Cerebellar cortex (tissue), 1 donor: ENCODE results near the gene ADCY5.

Source experiments
- DNase-seq: peaks from one replicate; pipeline ENCODE4 v3.0.0-alpha.2; 2015; ENCODE audit warnings: low spot score

The ADCY5 gene

DNA sequence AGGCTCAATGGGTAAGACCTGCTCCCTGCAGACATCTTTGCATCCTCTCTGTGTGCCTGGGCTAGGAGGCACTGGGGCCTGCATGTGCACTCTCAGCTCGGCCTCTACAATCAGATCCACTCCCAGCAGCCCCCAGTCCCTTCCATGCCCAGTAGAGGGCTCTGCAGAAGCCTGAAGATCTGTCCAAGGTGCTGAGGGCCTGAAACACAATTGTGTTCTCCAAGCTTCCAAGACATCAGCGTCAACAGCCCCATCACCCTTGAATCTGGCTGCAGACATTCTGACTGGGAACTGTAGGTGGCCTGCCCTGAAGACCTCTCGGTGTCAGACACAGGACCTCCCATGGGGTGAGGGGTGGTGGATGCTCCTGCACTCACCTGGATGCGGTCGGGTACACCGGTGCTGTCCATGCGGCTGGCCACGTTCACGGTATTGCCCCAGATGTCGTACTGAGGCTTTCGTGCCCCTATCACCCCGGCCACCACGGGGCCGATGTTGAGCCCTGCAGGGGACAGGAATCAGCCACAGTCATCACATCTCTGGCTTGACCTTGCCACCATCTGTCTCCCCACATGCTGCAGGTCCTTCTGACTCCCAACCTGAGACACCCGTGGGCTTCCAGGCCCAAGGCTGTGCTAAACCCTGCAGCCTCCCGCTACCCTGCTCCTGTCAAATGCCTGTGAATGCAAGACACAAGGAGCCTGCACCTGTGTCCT is 162.4 kb downstream of the ADCY5 start:
- DNase-seq, result peak; percentile 51

DNA sequence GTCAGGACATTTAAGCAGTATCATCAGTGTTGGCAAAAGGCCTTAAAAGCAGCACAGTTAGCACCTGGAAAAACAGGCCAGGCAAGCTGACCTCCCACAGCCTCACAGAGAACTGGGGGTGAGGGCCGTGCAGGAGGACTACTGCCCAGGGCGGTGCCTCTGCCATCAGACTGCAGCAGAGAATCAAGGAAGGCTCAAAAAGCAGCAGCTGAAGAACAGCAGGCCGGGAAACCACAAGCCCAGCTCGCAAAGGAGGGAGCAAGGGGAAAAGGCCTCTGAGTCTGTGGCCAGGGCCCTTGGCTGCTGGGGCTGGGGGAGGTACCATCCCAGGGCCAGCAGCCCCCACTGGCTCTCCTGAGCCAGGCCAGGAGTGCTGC is 163.0 kb downstream of the ADCY5 start:
- DNase-seq, result no peak

DNA sequence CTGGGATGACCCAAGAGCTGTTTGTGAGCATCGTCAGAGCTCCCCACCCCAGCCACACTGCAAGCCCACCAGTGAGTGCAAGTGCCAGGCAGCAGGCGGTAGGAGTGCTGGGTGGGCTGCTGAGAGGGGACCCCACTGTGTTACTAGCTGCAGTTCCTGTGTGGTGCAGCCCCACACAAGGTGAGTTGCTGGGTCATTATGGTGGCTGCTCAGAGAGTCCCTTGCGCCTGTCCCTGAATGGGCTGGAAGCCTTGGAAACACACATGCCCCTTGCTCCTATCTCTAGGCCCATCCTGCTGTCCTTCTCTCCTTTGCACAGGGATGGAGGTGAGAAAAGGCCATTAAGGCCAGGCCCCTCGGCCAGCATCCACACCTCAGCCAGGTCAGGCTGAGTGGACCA is 163.4 kb downstream of the ADCY5 start:
- no peak for DNase-seq

DNA sequence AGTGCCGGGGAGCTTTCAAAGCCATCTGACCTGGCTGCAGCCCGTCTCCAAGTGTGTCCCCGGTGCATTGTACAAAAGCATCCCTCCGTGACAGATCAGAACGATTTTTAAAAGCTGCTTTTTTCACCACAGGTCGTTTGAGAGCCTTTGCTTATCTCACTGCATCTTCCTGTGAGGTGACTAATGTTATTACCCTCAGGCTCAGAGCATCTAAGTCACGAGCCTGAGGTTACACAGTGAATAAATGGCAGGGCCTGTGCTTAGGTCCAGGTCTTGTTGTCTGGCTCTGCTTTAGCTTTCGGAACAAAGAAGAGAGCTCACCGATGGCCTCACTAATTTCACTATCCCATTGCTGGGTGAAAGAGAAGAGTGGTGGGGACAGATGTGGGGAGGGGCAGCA is 163.8 kb downstream of the ADCY5 start:
- no peak for DNase-seq

DNA sequence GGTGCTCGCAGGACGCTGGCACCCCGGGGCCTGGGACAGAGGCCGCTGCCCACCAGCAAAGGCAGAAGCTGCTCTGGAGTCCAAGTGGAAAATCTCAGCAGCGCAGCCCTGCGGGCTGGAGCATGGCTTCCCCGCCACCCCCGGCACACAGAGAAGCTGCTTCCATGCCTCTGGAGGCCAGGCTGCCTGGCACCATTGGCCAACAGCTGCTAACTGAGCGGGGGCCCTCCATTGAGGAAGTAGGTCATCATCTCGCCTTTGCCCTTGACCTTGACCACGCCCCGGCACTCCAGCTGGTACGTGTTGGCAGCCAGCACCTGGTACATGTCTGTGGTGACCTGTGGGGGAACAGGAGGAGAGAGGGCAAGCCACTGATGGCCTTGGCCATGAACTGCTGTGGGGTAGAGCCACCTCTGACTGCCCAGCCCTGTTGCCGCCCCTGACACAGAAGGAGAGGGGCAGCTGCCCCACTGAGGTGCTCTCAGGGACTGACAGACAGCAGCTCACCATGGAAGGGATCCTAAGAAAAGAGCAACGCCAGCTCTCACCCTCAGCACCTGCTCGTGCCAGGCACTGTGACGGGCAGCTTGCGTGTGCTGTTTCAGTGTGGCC is 164.4 kb downstream of the ADCY5 start:
- DNase-seq, result no peak

DNA sequence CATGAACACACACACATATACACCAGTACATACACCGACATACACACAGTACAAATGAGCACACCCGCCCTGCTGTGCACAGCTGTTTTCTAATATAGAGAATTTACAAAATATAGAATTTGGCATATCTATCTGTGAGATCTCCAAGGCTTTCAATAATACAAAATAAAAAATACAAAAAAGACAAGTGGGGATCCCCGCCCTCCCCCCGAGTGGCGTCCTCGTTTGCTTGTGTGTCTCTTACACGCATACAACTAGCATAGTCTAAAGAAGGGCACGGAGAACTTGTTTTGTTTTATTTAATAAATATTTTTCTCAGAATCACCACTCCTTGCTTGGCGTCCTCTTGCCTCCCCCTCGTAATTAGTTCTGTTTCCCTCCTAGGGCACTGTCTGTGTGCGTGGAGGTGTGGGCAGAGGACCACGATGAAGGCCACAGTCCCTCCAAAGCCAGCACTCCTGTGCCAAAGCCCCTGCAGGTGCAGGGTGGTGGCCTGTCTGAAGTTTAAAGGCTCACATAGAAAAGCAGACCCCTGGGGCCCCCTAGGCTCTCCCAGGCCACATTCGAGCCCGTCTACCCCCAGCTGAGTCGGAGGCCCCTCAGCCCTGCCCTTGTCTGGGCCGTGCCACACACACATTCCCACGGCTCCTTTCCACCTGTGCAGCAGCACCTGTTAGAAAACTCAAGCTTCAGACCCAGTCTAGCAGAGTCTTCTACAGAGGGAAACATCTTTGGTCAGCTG is 165.1 kb downstream of the ADCY5 start:
- DNase-seq, result no peak

DNA sequence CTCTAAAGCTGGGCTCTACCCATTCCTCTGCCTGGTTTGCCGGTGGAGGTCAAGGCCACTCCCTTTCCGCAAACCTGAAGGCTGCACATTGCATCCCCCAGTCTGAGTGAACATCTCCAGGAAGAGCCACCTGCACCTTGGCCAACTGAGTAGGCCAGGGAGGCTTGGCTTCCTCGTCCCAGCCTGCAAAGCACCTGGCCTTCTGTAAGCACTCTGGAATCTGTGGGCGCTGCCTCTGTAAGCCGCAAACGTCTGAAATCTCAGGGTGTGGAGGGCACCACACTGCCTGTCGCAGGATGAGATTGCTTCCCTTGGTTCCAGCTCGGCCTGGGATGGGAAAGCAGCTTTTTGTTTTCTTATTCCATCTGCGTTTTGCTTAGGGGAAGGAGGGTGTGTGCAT is 165.8 kb downstream of the ADCY5 start:
- no peak for DNase-seq

DNA sequence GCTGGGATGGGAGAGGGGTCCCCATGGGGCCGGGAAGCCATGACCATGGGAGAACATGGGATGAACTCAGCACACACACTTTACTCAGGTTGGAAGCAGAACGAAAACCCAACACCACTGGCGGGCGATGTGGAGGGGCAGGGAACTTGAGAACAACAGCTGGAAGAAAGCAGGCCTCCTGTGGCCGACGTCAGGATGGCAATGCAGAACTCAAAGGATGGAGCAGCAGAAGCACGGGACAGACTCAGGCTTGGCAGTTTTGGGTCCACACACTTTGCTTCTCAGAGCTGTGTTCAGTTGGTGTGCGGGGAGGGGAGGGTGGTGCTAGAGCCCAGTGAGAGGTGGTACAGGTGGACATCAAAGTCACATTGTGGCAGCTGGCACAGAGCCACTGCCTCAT is 166.4 kb downstream of the ADCY5 start:
- DNase-seq, result no peak

DNA sequence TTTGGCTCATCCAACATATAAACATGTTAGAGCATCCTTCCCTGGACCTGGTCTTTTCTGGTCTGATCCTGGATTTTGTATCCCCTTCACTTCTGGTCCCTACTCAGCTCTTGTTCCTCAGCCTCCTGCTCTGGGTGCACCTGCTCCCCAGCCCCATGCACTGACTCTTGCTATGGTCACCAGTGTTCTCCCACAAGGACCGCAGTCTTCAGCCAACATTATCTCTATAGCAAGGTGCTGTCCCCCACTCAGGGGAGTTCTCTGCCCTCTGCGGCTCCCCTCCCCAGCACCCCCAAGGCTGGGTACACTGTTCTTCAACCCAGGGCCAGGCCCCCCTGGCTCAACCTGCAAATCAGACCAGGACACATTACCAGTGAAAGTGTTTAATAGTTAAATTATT is 167.0 kb downstream of the ADCY5 start:
- no peak for DNase-seq

DNA sequence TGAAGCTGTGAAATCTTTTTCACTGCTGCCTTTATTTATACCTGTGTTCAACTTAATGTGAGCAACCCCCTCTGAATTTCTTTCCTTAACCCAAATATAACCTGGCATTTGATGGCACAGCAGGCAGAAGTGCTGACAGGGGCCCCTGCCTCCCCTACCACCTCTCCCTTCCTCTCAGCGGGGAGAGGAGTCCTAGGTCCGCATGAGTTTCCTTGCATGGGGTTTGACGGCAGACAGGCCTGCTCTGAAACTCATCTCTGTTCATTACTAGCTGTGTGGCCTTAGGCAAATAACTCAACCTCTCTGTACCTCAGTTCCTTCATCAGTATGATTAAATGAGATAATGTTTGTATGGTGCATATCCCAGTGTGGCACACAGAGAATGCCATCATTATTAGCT is 167.5 kb downstream of the ADCY5 start:
- no peak for DNase-seq

DNA sequence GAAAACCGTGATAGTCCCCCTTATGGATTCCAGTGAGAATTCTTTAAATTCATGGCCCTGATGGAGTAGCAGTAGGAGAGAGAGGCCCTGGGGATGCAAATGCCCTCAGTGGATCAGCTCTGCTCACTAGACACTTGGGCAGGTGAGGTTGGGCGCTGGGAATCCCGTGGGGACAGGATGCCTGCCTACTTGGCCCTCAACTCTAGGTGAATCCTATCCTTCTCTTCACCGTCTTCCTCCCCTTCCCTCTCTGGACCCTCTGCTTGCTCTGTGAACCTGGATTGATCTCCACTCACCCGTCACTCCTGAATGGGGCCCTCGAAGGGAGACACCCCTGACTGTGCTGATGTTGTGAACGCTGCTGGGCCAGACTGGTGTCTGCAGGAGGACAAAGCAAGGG is 169.8 kb downstream of the ADCY5 start:
- DNase-seq, result no peak

DNA sequence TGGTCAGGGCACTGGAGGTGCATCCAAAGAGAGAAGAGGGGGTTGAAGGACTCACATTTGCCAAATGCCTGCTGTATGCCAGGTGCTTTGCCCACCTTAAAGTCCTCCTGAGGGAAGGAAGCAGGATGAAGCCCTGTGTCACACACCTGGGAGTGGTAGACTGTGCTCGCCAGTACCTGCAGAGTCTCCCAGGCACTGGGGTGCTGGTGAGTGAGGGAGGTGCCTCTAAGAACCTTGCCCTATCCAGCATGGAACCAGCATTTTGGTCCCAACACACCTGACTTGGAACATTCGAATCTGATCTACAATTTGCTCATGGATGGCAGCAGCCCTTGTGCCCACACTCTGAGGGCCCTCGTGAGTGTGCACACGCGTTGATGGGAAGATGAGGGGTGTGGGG is 170.4 kb downstream of the ADCY5 start:
- no peak for DNase-seq

DNA sequence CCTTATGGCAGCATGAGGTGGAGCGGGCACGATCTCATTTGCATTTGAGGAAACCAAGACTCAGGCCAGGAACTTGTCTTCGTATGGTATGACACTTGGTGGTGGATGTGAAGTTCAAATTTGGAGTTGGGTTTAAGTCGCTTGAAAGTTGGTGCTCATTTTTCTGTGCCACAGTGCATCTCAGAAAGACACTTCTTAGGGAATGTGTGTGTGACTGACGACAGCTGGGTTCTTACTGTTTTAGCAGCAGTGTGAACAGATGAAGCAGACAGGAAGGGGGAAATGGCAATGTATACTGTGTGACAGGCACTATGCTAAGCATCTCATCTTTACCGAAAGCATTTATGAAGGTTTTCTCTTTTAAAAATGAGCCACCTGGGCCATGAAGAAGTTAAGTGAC is 171.8 kb downstream of the ADCY5 start:
- DNase-seq, result no peak

DNA sequence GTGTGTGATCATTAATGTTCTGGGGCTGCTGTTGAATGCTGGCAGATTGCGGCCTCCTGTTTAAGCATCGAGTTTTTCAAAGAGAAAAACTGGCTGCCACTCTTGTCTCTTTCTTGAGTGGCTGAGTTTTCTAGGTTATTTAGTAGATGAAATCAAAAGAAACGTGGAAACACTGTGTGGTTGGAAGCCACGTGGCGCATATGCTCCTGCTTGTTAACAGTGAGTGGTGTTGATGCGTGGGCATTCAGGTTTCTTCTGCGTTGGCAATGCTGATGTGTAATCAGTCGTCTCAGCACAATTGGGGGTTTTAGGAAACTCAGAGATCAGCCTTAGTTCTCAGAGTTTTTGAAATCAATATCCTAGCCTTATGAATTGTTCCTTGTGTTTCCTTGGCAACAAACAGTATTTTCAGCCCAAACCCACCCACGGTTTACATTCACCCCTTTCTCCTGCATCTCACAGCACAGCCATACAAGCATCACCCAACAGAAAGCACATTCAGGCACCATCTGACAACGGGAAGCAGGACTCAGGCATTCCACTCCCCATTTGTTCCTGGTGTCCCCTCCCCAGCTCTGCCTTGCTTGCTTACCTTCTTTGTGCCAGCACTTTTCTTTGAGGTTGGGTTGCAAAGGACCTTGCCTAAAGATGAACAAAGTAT is 172.4 kb downstream of the ADCY5 start:
- no peak for DNase-seq

DNA sequence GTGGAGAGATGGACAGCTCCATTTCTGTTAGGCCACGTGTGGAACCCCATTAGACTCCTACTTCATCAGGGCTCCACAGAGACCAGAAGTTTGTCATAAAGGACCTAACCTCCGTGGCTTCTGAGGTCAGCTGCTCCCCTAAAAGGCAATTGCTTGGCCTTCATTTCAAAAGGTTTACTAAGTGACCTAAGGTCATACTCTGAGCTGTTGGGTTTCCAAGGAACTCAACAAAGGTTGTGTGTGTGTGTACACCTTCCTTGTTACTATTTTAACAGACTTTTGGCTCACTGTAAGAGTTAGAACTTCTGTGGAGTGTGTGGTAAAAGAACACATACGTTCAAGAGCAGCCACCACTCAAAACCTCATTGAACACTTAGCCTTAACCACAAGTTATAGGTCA is 173.2 kb downstream of the ADCY5 start:
- no peak for DNase-seq

DNA sequence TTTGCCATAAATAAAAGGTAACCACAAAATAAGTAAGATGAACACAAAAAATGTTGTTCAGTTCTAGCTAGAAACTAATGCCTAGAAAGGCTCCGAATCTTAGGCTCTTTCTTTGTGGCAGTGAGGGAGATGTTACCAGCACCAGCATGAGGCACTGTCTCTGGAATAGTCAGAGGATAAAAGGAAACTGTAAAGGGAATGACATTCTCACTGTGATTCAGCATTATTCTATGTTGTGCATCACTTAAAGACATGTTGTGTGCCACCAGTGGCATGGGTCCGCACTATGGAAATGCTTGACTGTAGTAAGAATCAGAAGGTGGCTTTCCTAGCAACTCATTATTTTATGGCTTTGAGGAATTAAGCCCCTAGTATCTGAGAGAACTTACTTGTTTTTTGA is 176.3 kb downstream of the ADCY5 start:
- no peak for DNase-seq

DNA sequence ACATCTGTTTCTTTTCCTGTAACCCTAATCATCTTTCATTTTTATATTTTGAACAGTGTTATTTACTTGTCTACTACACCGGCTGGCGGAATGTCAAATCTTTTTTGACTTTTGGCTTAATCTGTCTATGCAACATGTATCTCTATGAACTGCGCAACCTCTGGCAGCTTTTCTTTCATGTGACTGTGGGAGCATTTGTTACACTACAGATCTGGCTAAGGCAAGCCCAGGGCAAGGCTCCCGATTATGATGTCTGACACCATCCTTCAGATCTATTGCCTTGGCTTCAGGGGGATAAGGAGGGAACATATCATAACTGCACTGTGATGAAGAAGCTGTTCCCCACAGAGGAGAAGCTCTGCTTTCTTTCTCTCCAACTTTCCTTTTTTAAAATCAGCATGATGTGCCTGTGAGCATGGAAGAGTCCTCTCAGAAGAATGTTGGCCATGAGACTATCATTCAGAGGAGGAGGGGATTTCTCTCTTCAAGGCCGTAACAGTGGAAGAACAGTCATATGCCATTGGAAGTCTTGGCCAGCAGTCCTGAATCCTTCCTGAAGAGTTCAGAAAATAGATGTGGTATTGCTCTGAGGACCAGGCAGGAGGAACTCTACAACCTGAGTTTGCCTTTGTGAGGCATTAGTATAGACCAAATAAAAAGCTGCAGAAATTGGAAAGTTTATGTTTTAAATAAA is 177.3 kb downstream of the ADCY5 start:
- no peak for DNase-seq

DNA sequence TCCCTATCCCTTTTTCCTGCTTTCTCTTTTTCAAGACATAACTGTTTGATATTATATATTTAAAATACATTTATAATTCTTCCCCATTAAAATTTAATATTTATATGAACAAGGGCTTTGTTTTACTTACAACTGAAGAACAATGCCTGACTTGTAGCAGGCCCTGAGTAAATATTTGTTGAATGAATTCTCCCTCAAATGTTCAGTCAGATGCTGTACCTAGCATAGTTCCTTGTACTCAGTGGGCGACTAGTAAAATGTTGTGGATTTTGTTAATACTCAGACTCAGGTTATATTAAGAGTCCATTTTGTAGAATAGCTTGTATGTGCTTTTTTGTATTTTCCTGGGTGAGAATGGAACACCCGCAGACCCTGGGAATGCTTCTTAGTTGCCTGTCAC is 178.1 kb downstream of the ADCY5 start:
- no peak for DNase-seq

DNA sequence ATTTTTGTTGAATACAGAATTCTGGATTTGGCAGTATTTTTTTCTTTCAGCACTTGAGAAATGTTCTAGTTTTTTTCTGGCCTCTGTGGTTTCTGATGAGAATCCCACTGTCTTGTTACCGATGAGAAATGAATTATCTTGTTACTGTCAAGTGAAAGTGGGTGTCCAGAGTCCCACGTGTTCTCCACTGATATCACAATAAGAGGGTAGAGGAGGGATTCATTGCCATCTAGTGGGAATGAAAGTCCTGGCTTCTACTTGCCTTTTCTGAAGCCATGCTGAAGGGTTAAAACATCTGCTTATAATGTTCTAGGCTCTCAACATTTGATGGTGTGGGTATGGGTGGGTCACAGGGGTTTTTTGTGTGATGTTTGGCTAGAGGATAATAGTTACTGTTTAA is 181.1 kb downstream of the ADCY5 start:
- no peak for DNase-seq

DNA sequence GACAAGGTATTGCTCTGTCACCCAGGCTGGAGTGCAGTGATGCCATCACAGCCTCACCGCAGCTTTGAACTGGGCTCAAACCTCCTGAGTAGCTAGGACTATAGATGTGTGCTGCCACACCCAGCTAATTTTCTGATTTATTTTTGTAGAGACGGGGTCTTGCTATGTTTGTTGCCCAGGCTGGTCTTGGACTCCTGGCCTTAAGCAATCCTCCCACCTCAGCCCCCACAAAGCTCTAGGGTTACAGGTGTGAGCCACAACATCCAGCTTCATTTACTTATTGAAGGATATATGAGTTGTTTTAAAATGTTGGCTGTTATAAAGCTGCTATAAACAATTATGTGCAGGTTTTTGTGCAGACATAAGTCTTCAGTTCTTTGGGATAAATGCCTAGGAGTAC is 184.9 kb downstream of the ADCY5 start:
- DNase-seq, result no peak

DNA sequence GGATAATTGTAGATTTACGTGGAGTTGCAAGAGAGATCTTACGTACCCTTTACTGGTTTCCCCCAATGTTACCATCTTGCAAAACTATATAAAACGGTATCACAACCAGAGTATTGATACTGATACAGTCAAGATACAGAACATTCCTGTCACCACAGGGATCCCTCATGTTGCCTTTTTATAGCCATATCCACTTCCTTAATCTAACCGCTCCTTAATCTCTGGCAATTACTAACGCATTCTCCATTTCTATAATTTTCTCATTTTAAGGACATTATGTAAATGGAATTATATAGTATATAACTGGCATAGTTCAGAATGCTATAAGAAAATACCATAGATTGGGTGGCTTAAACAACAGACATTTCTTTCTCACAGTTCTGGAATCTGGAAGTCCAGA is 186.0 kb downstream of the ADCY5 start:
- DNase-seq, result no peak

DNA sequence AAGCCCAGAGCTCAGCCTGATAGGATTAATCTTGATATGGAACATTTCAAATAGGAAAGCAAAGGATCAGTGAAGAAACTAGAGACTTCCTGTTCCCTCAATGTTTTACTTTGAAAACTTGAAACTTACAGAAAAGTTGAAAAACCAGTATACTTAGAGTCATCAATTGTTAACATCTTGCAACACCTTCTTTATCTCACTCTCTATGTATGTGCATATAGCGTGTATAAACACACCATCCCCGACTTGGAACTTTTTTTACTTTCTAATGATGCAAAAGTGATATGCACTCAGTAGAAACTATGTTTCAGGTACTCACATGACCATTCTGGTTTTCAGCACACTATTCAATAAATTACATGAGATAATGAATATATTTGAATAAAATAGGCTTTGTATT is 186.7 kb downstream of the ADCY5 start:
- DNase-seq, result no peak
